Upper lobe of left lung (tissue), 4 donors: ENCODE results near the gene FAM83D.

Experiments used
- CTCF ChIP-seq, 6 experiments: fragments of 450-650 bp in 4 of 6; fragments of 200-600 bp in 2 of 6; sonication (generic) in 2 of 6; IDR thresholded peaks; one replicate each; pipeline ENCODE4 v1.5.1; 2016 to 2019; ENCODE audit warnings: antibody characterized with exemption in 6 of 6
- EP300 ChIP-seq, 4 donors: sonication (generic); formaldehyde crosslinking; IDR thresholded peaks; one replicate each; pipeline ENCODE4 v1.5.1; 2017; ENCODE audit warnings: antibody characterized with exemption in 4 of 4, control low read depth in 2 of 4
- POLR2A ChIP-seq, 4 donors: fragments of 450-650 bp; IDR thresholded peaks; one replicate each; pipeline ENCODE4 v1.5.1; 2016 to 2017; ENCODE audit warnings: antibody characterized with exemption in 4 of 4, mild to moderate bottlenecking in 2 of 4
- POLR2AphosphoS5 ChIP-seq, 2 donors: sonication (generic); formaldehyde crosslinking; IDR thresholded peaks; one replicate each; pipeline ENCODE4 v1.5.1; 2017; ENCODE audit warnings: antibody characterized with exemption in 2 of 2

GRCh38 chr20:38927902-38928578 is 1.8 kb downstream of the FAM83D start:
- TF ChIP-seq POLR2A (IDR thresholded peaks at IDR 0.05) (no peak), POLR2AphosphoS5 (IDR thresholded peaks at IDR 0.05) (no peak), CTCF (IDR thresholded peaks at IDR 0.05) (no peak), EP300 (IDR thresholded peaks at IDR 0.05) (no peak)
